ENCODE data around the gene TLE6. TPM values are rescaled to one million over a fixed set of nuclear protein-coding genes. Genes with fewer than 3 reads are reported as not detected.

Gene TLE6
- polyA plus RNA-seq, 2 of the 4 experiments (the other 2 are of a cell fraction), result 3.1 to 4.2 TPM

GRCh38 chr19:2944775-2945574, 32.4 kb upstream of the TLE6 start, which contains the start of gene ZNF77 (continued):
- TF ChIP-seq E2F6 (IDR thresholded peaks at IDR 0.05; ENCODE audit: borderline replicate concordance, low read depth) (peak; percentile 50; the same call in 1 of the 2 replicates), CHD4 (IDR thresholded peaks at IDR 0.05; ENCODE audit: borderline replicate concordance) (0 out of 2 replicates have a peak, but pooled peaks have one; percentile 65), EP300 (IDR thresholded peaks at IDR 0.05) (no peak)

- no peaks in the 10 kb centered on the region for H3K9me3 ChIP-seq
- H3K27ac ChIP-seq, result peak overlapping the region; percentile 86 to 89
- ChIA-PET CTCF (no interaction called here), POLR2A (no interaction called here)
- FAIRE-seq (no peak), DNase-seq (ENCODE audit: low read depth in 1 of 2, low spot score in 1 of 2) (no peak), ATAC-seq (no peak)
- 50% methylated on average over 10 of the region's 17 CpGs for WGBS (ENCODE audit: missing lambda C conversion rate)
- no peak for TF ChIP-seq TP53 (CRISPR knock-in tag; IDR thresholded peaks at IDR 0.05)
- peak; percentile 58; the same call in 1 of the 2 replicates for TF ChIP-seq KDM1A (IDR thresholded peaks at IDR 0.05; ENCODE audit: low read depth)
- H3K4me2 ChIP-seq, result peak overlapping the region; percentile 74
- peaks cover 6% of the 10 kb centered on the region for H3K4me1 ChIP-seq
- peak overlapping the region; percentile 95 for H3K4me3 ChIP-seq
Measured at GRCh38 chr19:2945575-2946184, 31.7 kb upstream of the TLE6 start.

GRCh38 chr19:2949939-2950285, 27.5 kb upstream of the TLE6 start:
- Histone ChIP-seq H3K4me1 (peaks cover 6% of the 10 kb centered on the region), H3K4me2 (peak overlapping the region; percentile 79), H3K9me3 (no peaks in the 10 kb centered on the region), H3K27ac (peak overlapping the region; percentile 88 to 95), H3K4me3 (peak overlapping the region; percentile 78)
- ATAC-seq (peak; percentile 9 to 46; a peak in 4 of 6 replicates), FAIRE-seq (no peak), DNase-seq (ENCODE audit: low read depth in 1 of 2, low spot score in 1 of 2) (peak; percentile 44 to 47)
- WGBS (ENCODE audit: missing lambda C conversion rate), result 2% methylated on average over 11 of the region's 11 CpGs
- ChIA-PET CTCF (interaction anchor here (0.5 to 4.8 kb wide), 26 partner anchors 10 to 770 kb away, joined by 3 to 76 read pairs (median 6); partner anchors contain the start of genes TLE6, ZNF555 and ZNF57), POLR2A (interaction anchor here (0.6 to 2.0 kb wide), 6 partner anchors 63 to 371 kb away, joined by 3 to 22 read pairs (median 4); partner anchors contain the start of gene TLE2)
- TF ChIP-seq ZSCAN20 (CRISPR knock-in tag; IDR thresholded peaks at IDR 0.05), result no peak
- no peak for TF ChIP-seq ZC3H11A (IDR thresholded peaks at IDR 0.05)
- TF ChIP-seq HOXB5 (CRISPR knock-in tag; IDR thresholded peaks at IDR 0.05), result no peak
- TF ChIP-seq E2F6 (IDR thresholded peaks at IDR 0.05; ENCODE audit: borderline replicate concordance, low read depth), result no peak
- TF ChIP-seq TFCP2L1 (CRISPR knock-in tag; IDR thresholded peaks at IDR 0.05), result no peak
- no peak for TF ChIP-seq NR3C1 (IDR thresholded peaks at IDR 0.05)
- no peak for TF ChIP-seq HES2 (IDR thresholded peaks at IDR 0.05)
- no peak for TF ChIP-seq PBX3 (IDR thresholded peaks at IDR 0.05)
- TF ChIP-seq KDM5A (IDR thresholded peaks at IDR 0.05), result no peak
- TF ChIP-seq ZFP36 (IDR thresholded peaks at IDR 0.05; ENCODE audit: borderline replicate concordance, partially characterized antibody), result no peak
- TF ChIP-seq NPAS2 (CRISPR knock-in tag; IDR thresholded peaks at IDR 0.05; ENCODE audit: borderline replicate concordance), result no peak
- no peak for TF ChIP-seq CEBPB (IDR thresholded peaks at IDR 0.05)
- TF ChIP-seq NFE2L2 (conservative IDR thresholded peaks at IDR 0.05; ENCODE audit: low read length), result no peak
- no peak for TF ChIP-seq REST (IDR thresholded peaks at IDR 0.05)
- no peak for TF ChIP-seq SMC3 (IDR thresholded peaks at IDR 0.05)
- no peak for TF ChIP-seq ATOH8 (CRISPR knock-in tag; IDR thresholded peaks at IDR 0.05; ENCODE audit: low read depth)
- no peak for TF ChIP-seq BCL3 (IDR thresholded peaks at IDR 0.05)
- no peak for TF ChIP-seq RFX5 (IDR thresholded peaks at IDR 0.05)
- TF ChIP-seq USF2 (IDR thresholded peaks at IDR 0.05), result no peak
